Pulmonary artery endothelial cell (primary cell): ENCODE measurements around the gene GOLGA7B. TPM values are rescaled to one million over a fixed set of nuclear protein-coding genes. Genes with fewer than 3 reads are reported as not detected.

Source experiments
- DNase-seq: peaks from one replicate; pipeline ENCODE4 v3.0.0-alpha.2; 2011; ENCODE audit warnings: low read depth, low spot score
- total RNA-seq: library from RNA; depleted of rRNA; stranded (reverse); fragments of >200 nt; gene quantifications from 2 replicates; pipeline ENCODE4 v1.2.3, GENCODE V29; 2014

The GOLGA7B gene
- total RNA-seq: under 0.01 TPM in 1 of 2 replicates, not detected in the other

- DNase-seq: no peak
Observed at GRCh38 chr10:97849687-97850402, at the start of gene GOLGA7B. TSS of gene GOLGA7B (plus strand) at chr10:97849843. CDS start at chr10:97850304, 461 bp downstream.

- DNase-seq: no peak
Observed at GRCh38 chr10:97800474-97800873, 49.2 kb upstream of the GOLGA7B start.

- no peak for DNase-seq
Observed at GRCh38 chr10:97801422-97801821, 48.2 kb upstream of the GOLGA7B start.

- DNase-seq: no peak
Observed at GRCh38 chr10:97805096-97805884, 44.4 kb upstream of the GOLGA7B start.

- DNase-seq: no peak
Observed at GRCh38 chr10:97805949-97806348, 43.7 kb upstream of the GOLGA7B start.

GRCh38 chr10:97810446-97810845, 39.2 kb upstream of the GOLGA7B start:
- no peak for DNase-seq

GRCh38 chr10:97811958-97812357, 37.7 kb upstream of the GOLGA7B start:
- no peak for DNase-seq

- no peak for DNase-seq
Observed at GRCh38 chr10:97812696-97813095, 36.9 kb upstream of the GOLGA7B start.

GRCh38 chr10:97813311-97813710, 36.3 kb upstream of the GOLGA7B start:
- no peak for DNase-seq

- no peak for DNase-seq
Observed at GRCh38 chr10:97814996-97815395, 34.6 kb upstream of the GOLGA7B start.

- no peak for DNase-seq
Observed at GRCh38 chr10:97816609-97817008, 33.0 kb upstream of the GOLGA7B start.

- DNase-seq: no peak
Observed at GRCh38 chr10:97818572-97818971, 31.1 kb upstream of the GOLGA7B start.

- no peak for DNase-seq
Observed at GRCh38 chr10:97820096-97820704, 29.4 kb upstream of the GOLGA7B start.

- no peak for DNase-seq
Observed at GRCh38 chr10:97821308-97822038, 28.2 kb upstream of the GOLGA7B start.

GRCh38 chr10:97822261-97822687, 27.4 kb upstream of the GOLGA7B start:
- no peak for DNase-seq

GRCh38 chr10:97823734-97824133, 25.9 kb upstream of the GOLGA7B start:
- DNase-seq: no peak

GRCh38 chr10:97825020-97825760, 24.5 kb upstream of the GOLGA7B start:
- DNase-seq: no peak

GRCh38 chr10:97826892-97827291, 22.8 kb upstream of the GOLGA7B start:
- no peak for DNase-seq

- no peak for DNase-seq
Observed at GRCh38 chr10:97827702-97828291, 21.8 kb upstream of the GOLGA7B start.

GRCh38 chr10:97828721-97829120, 20.9 kb upstream of the GOLGA7B start:
- no peak for DNase-seq
